ENCODE data around the gene SH3BGRL3.

The SH3BGRL3 gene

DNA sequence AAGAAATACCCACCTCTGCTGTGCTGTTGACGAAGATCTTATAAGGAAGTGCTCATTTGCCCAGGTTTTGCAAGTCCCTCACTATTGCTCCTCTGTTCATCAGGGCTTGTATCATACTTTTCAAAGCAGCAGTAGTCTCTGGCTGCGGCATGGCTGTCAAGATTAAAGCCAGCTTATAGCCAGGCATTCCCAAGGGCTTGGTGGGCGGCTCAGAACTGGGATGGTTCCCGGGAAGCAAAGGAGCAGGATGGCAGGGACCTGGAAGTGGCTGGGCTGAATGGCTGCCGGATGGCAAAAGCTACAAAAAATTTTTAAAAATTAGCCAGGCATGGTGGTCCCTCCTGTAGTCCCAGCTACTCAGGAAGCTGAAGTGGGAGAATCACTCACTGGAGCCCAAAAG is 16.7 kb upstream of the SH3BGRL3 start:
- Histone ChIP-seq H3K27me3 (ENCODE audit: control insufficient read depth in 3 of 3, insufficient read depth in 3 of 3, low read depth in 1 of 3, low read length in 3 of 3) (no peaks in the 10 kb centered on the region), H4K91ac (ENCODE audit: low read depth, low read length, poor library complexity) (no peak overlapping the region), H3K4me3 (ENCODE audit: low read length in 2 of 2) (no peak overlapping the region), H3K9me3 (replicated peaks in 1 of 2; ENCODE audit: control insufficient read depth in 2 of 2, insufficient read depth in 1 of 2, low read depth in 1 of 2, low read length in 2 of 2) (peaks cover under 1 to 7% of the 10 kb centered on the region in 2 donors), H2BK120ac (ENCODE audit: low read depth, low read length) (no peak overlapping the region), H4K8ac (ENCODE audit: low read depth, low read length) (no peak overlapping the region), H3K79me1 (ENCODE audit: low read depth, low read length) (no peaks in the 10 kb centered on the region), H2BK12ac (ENCODE audit: low read length) (no peak overlapping the region), H2BK5ac (ENCODE audit: low read length) (no peak overlapping the region), H2AFZ (ENCODE audit: low read length) (no peak overlapping the region), H3K27ac (replicated peaks; ENCODE audit: low read length) (no peak overlapping the region), H3K4me2 (ENCODE audit: insufficient read depth, low read length, poor library complexity, severe bottlenecking) (no peak overlapping the region), H3K18ac (ENCODE audit: low read length) (no peak overlapping the region), H3K23ac (ENCODE audit: low read depth, low read length, poor library complexity) (no peak overlapping the region), H3K14ac (ENCODE audit: low read length) (no peak overlapping the region), H3K9ac (ENCODE audit: low read depth, low read length, poor library complexity) (no peak overlapping the region), H2AK5ac (ENCODE audit: low read depth, low read length) (no peak overlapping the region), H3K4ac (ENCODE audit: low read length) (no peak overlapping the region), H3K4me1 (ENCODE audit: control insufficient read depth in 2 of 2, insufficient read depth in 1 of 2, low read depth in 1 of 2, low read length in 2 of 2) (no peaks in the 10 kb centered on the region), H2BK15ac (ENCODE audit: low read length) (no peak overlapping the region), H3K36me3 (replicated peaks in 1 of 2; ENCODE audit: control insufficient read depth in 2 of 2, insufficient read depth in 2 of 2, low read length in 2 of 2) (peaks cover 28 to 89% of the 10 kb centered on the region in 2 donors)
- WGBS, 2 donors (ENCODE audit: extremely low coverage in 2 of 2, insufficient read length in 2 of 2, insufficient replicate concordance in 1 of 2) = no CpG with 5 or more reads among the region's 5 CpGs
- no peak for DNase-seq (ENCODE audit: low spot score)

- H2BK120ac ChIP-seq (ENCODE audit: low read depth, low read length) = no peak overlapping the region
- WGBS, 2 donors (ENCODE audit: extremely low coverage in 2 of 2, insufficient read length in 2 of 2, insufficient replicate concordance in 1 of 2) = no CpG with 5 or more reads among the region's 1 CpG
- no peak overlapping the region for H2BK15ac ChIP-seq (ENCODE audit: low read length)
- H2AFZ ChIP-seq (ENCODE audit: low read length) = no peak overlapping the region
- peaks cover 6 to 21% of the 10 kb centered on the region in 2 donors for H3K9me3 ChIP-seq (replicated peaks in 1 of 2; ENCODE audit: control insufficient read depth in 2 of 2, insufficient read depth in 1 of 2, low read depth in 1 of 2, low read length in 2 of 2)
- no peak overlapping the region for H2AK5ac ChIP-seq (ENCODE audit: low read depth, low read length)
- no peak overlapping the region for H4K8ac ChIP-seq (ENCODE audit: low read depth, low read length)
- H3K4ac ChIP-seq (ENCODE audit: low read length) = no peak overlapping the region
- no peak overlapping the region for H3K18ac ChIP-seq (ENCODE audit: low read length)
- no peak overlapping the region for H3K27ac ChIP-seq (replicated peaks; ENCODE audit: low read length)
- H3K36me3 ChIP-seq (replicated peaks in 1 of 2; ENCODE audit: control insufficient read depth in 2 of 2, insufficient read depth in 2 of 2, low read length in 2 of 2) = peaks cover 33 to 88% of the 10 kb centered on the region in 2 donors
- no peaks in the 10 kb centered on the region for H3K79me1 ChIP-seq (ENCODE audit: low read depth, low read length)
- no peak overlapping the region for H3K4me2 ChIP-seq (ENCODE audit: insufficient read depth, low read length, poor library complexity, severe bottlenecking)
- H3K4me3 ChIP-seq (ENCODE audit: low read length in 2 of 2) = no peak overlapping the region
- no peaks in the 10 kb centered on the region for H3K4me1 ChIP-seq (ENCODE audit: control insufficient read depth in 2 of 2, insufficient read depth in 1 of 2, low read depth in 1 of 2, low read length in 2 of 2)
- no peak for DNase-seq (ENCODE audit: low spot score)
- H3K14ac ChIP-seq (ENCODE audit: low read length) = no peak overlapping the region
- H3K27me3 ChIP-seq (ENCODE audit: control insufficient read depth in 3 of 3, insufficient read depth in 3 of 3, low read depth in 1 of 3, low read length in 3 of 3) = no peaks in the 10 kb centered on the region
- H2BK5ac ChIP-seq (ENCODE audit: low read length) = no peak overlapping the region
- H4K91ac ChIP-seq (ENCODE audit: low read depth, low read length, poor library complexity) = no peak overlapping the region
- H3K23ac ChIP-seq (ENCODE audit: low read depth, low read length, poor library complexity) = no peak overlapping the region
- H3K9ac ChIP-seq (ENCODE audit: low read depth, low read length, poor library complexity) = no peak overlapping the region
- H2BK12ac ChIP-seq (ENCODE audit: low read length) = no peak overlapping the region
These were observed 14.5 kb upstream of the SH3BGRL3 start for GRCh38 chr1:26265405-26265804.

DNA sequence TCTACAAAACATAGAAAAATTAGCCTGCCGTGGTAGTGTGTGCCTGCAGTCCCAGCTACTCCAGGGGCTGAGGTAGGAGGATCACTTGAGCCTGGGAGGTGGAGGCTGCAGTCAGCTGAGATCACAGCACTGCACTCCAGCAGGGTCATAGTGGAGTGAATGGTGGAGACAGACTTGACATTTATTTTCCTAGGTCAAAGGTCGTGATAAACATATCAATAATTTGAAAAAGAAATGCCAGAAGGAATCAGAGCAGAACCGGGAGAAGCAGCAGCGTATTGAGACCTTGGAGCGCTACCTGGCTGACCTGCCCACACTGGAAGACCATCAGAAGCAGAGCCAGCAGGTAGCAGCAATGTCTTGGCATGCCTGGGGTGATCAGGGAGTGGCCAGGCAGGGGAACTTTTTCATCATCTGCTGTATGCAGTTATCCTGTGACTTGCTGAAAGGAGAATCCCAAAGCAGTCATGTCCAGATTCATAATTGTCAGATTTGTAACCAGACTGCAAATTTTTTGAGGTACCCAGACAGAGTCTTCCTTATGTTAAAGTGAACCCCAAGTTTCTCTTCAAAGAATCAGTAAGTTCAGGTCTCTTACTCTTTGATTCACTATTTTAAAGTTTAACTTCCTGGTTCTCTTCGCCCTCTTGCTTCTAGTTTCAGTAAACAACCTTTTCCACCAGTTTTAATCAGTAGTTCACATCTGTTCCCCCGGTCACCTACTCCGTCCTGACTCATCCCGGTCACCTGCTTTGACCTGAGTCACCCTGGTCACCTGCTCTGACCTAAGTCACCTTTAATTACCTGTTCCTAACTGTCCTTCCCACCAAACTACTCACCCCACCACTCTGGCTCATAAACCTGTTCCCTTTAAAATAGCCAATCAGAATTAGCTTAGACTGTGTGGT is 11.3 kb upstream of the SH3BGRL3 start:
- no peak overlapping the region for H2BK120ac ChIP-seq (ENCODE audit: low read depth, low read length)
- H2AK5ac ChIP-seq (ENCODE audit: low read depth, low read length) = no peak overlapping the region
- H3K4ac ChIP-seq (ENCODE audit: low read length) = no peak overlapping the region
- no peak overlapping the region for H3K9ac ChIP-seq (ENCODE audit: low read depth, low read length, poor library complexity)
- no peak overlapping the region for H3K4me3 ChIP-seq (ENCODE audit: low read length in 2 of 2)
- no peaks in the 10 kb centered on the region for H3K27me3 ChIP-seq (ENCODE audit: control insufficient read depth in 3 of 3, insufficient read depth in 3 of 3, low read depth in 1 of 3, low read length in 3 of 3)
- H2BK12ac ChIP-seq (ENCODE audit: low read length) = no peak overlapping the region
- no peak overlapping the region for H3K23ac ChIP-seq (ENCODE audit: low read depth, low read length, poor library complexity)
- no peaks in the 10 kb centered on the region for H3K79me1 ChIP-seq (ENCODE audit: low read depth, low read length)
- H3K18ac ChIP-seq (ENCODE audit: low read length) = no peak overlapping the region
- no peak for DNase-seq (ENCODE audit: low spot score)
- peaks cover 6 to 24% of the 10 kb centered on the region in 2 donors for H3K9me3 ChIP-seq (replicated peaks in 1 of 2; ENCODE audit: control insufficient read depth in 2 of 2, insufficient read depth in 1 of 2, low read depth in 1 of 2, low read length in 2 of 2)
- no peak overlapping the region for H2BK15ac ChIP-seq (ENCODE audit: low read length)
- WGBS, 2 donors (ENCODE audit: extremely low coverage in 2 of 2, insufficient read length in 2 of 2, insufficient replicate concordance in 1 of 2) = no CpG with 5 or more reads among the region's 9 CpGs
- no peak overlapping the region for H2BK5ac ChIP-seq (ENCODE audit: low read length)
- H3K36me3 ChIP-seq (replicated peaks in 1 of 2; ENCODE audit: control insufficient read depth in 2 of 2, insufficient read depth in 2 of 2, low read length in 2 of 2) = peaks cover 47 to 87% of the 10 kb centered on the region in 2 donors
- H3K14ac ChIP-seq (ENCODE audit: low read length) = no peak overlapping the region
- H4K91ac ChIP-seq (ENCODE audit: low read depth, low read length, poor library complexity) = no peak overlapping the region
- H3K27ac ChIP-seq (replicated peaks; ENCODE audit: low read length) = no peak overlapping the region
- H2AFZ ChIP-seq (ENCODE audit: low read length) = no peak overlapping the region
- H4K8ac ChIP-seq (ENCODE audit: low read depth, low read length) = no peak overlapping the region
- H3K4me2 ChIP-seq (ENCODE audit: insufficient read depth, low read length, poor library complexity, severe bottlenecking) = no peak overlapping the region
- no peaks in the 10 kb centered on the region for H3K4me1 ChIP-seq (ENCODE audit: control insufficient read depth in 2 of 2, insufficient read depth in 1 of 2, low read depth in 1 of 2, low read length in 2 of 2)

GRCh38 chr1:26269198-26269550 is 10.7 kb upstream of the SH3BGRL3 start:
- no peak overlapping the region for H2BK5ac ChIP-seq (ENCODE audit: low read length)
- no peak overlapping the region for H3K14ac ChIP-seq (ENCODE audit: low read length)
- H3K27me3 ChIP-seq (ENCODE audit: control insufficient read depth in 3 of 3, insufficient read depth in 3 of 3, low read depth in 1 of 3, low read length in 3 of 3) = no peaks in the 10 kb centered on the region
- WGBS, 2 donors (ENCODE audit: extremely low coverage in 2 of 2, insufficient read length in 2 of 2, insufficient replicate concordance in 1 of 2) = no CpG with 5 or more reads among the region's 4 CpGs
- no peaks in the 10 kb centered on the region for H3K79me1 ChIP-seq (ENCODE audit: low read depth, low read length)
- H4K91ac ChIP-seq (ENCODE audit: low read depth, low read length, poor library complexity) = no peak overlapping the region
- H3K27ac ChIP-seq (replicated peaks; ENCODE audit: low read length) = no peak overlapping the region
- peaks cover 49 to 85% of the 10 kb centered on the region in 2 donors for H3K36me3 ChIP-seq (replicated peaks in 1 of 2; ENCODE audit: control insufficient read depth in 2 of 2, insufficient read depth in 2 of 2, low read length in 2 of 2)
- no peak overlapping the region for H3K4me3 ChIP-seq (ENCODE audit: low read length in 2 of 2)
- H3K9me3 ChIP-seq (replicated peaks in 1 of 2; ENCODE audit: control insufficient read depth in 2 of 2, insufficient read depth in 1 of 2, low read depth in 1 of 2, low read length in 2 of 2) = peaks cover 6 to 24% of the 10 kb centered on the region in 2 donors
- no peak overlapping the region for H3K4ac ChIP-seq (ENCODE audit: low read length)
- no peak overlapping the region for H3K23ac ChIP-seq (ENCODE audit: low read depth, low read length, poor library complexity)
- no peak overlapping the region for H2AFZ ChIP-seq (ENCODE audit: low read length)
- H3K4me1 ChIP-seq (ENCODE audit: control insufficient read depth in 2 of 2, insufficient read depth in 1 of 2, low read depth in 1 of 2, low read length in 2 of 2) = no peaks in the 10 kb centered on the region
- H2BK120ac ChIP-seq (ENCODE audit: low read depth, low read length) = no peak overlapping the region
- H3K4me2 ChIP-seq (ENCODE audit: insufficient read depth, low read length, poor library complexity, severe bottlenecking) = no peak overlapping the region
- H2AK5ac ChIP-seq (ENCODE audit: low read depth, low read length) = no peak overlapping the region
- H2BK12ac ChIP-seq (ENCODE audit: low read length) = no peak overlapping the region
- H2BK15ac ChIP-seq (ENCODE audit: low read length) = no peak overlapping the region
- H3K18ac ChIP-seq (ENCODE audit: low read length) = no peak overlapping the region
- DNase-seq (ENCODE audit: low spot score) = no peak
- H4K8ac ChIP-seq (ENCODE audit: low read depth, low read length) = no peak overlapping the region
- no peak overlapping the region for H3K9ac ChIP-seq (ENCODE audit: low read depth, low read length, poor library complexity)

Measured in neuronal stem cell (in vitro differentiated cells).